GM21723 (cell line): ENCODE results near the gene ZBTB20.

ENCODE experiments used
- ATAC-seq: cut with Tn5 transposase; IDR thresholded peaks from one replicate; pipeline ENCODE4 v1.9.1; 2021; ENCODE audit warnings: mild to moderate bottlenecking, moderate library complexity; ENCODE audit not compliant: unreplicated experiment

Gene ZBTB20

DNA sequence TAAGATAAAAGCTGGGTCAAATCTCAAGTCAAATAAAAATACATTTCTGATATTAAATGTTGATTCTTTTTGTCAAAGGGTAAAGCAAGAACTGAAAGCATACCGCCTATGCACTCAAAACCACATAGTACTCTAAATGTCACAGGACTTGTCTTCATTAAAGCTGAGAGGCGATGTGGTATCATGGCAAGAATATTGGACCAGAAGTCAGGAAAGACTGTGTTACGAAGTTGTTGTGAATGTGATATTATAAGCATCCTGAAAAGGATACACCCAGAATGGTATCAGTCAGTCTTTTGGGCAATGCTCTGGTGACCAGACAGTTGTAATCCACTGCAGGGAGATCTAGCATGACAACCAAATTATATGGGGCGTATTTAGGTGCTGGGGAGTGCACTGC lies 819.4 kb downstream of the ZBTB20 start:
- ATAC-seq: peak; percentile 43

GRCh38 chr3:114323546-114324254 lies 823.4 kb downstream of the ZBTB20 start:
- no peak for ATAC-seq

- no peak for ATAC-seq
These were observed 826.8 kb downstream of the ZBTB20 start for GRCh38 chr3:114320246-114320645.

DNA sequence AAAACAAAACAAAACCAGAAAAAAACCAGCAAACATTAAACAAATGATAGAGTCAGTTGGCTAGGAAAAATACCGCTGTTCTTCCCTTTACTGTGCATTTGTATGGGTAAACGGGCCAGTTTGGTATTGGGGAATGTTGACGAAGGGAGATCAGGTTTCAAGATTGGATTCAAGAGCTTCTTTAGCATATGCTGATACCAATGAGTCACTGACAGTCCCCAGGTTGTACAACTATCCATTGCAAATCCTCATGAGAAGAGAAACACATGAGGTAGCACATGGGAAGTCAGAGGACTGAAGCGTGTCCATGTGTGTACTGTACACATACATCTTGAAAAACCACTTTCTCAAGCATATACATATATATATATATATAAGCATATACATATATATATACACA lies 827.6 kb downstream of the ZBTB20 start:
- no peak for ATAC-seq

GRCh38 chr3:114318295-114318694 lies 828.8 kb downstream of the ZBTB20 start:
- no peak for ATAC-seq

GRCh38 chr3:114314282-114314681 lies 832.8 kb downstream of the ZBTB20 start:
- no peak for ATAC-seq

GRCh38 chr3:114313426-114313825 lies 833.7 kb downstream of the ZBTB20 start:
- ATAC-seq: no peak

GRCh38 chr3:114310695-114311094 lies 836.4 kb downstream of the ZBTB20 start:
- no peak for ATAC-seq

DNA sequence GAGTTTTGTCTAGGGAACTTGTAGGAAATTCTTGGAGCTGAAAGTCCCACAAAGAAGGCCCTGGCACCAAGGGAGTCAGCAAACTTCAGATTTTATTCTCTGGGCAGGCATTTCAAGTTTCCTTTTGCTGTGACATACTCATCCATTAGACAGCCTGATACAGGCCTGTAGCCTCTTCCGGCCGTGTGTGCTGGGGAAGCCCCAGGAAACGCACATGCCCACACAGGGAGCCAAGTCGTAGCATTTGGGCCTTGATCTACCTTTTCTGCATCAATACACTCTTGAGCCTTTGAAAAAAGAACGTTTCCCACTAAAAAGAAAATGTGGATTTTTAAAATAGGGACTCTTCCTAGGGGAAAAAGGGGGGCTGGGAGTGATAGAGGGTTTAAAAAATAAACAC lies 838.3 kb downstream of the ZBTB20 start:
- ATAC-seq: peak; percentile 89

DNA sequence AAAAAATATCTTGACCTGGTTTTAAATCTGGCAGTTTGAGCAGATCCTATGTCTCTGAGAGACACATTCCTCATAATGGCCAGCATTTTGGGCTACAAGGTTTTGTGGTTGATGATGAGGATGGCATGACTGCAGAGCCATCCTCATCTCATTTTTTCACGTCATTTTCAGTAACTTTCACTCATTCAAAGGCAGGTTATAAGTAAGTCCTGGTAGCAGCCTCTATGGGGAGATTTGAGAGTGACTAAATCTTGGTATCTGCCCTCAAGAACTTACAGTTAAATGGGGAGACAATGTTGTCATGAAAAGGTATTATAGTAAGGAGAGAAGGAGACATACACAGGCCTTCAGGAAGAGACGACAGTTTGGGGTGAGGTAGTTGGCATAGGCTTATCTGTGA lies 838.7 kb downstream of the ZBTB20 start:
- peak; percentile 18 for ATAC-seq

DNA sequence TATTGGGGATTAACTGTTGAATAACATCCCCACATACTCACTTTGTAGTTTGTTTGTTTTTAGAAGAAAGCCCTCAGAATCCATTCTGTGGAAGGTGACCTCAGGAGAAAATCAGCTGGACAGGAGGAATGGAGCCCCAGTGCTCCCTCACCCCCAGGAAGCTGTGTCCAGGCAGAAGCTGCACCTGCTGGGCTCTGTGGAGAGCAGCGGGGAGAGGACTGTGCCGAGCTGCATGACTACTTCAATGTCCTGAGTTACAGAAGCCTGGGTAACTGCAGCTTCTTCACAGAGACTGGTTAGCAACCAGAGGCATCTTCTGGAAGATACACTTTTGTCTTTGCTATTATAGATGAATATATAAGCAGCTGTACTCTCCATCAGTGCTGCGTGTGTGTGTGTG lies 839.3 kb downstream of the ZBTB20 start:
- ATAC-seq: no peak

- ATAC-seq: peak; percentile 61
These were observed 839.8 kb downstream of the ZBTB20 start for GRCh38 chr3:114307222-114307830.

DNA sequence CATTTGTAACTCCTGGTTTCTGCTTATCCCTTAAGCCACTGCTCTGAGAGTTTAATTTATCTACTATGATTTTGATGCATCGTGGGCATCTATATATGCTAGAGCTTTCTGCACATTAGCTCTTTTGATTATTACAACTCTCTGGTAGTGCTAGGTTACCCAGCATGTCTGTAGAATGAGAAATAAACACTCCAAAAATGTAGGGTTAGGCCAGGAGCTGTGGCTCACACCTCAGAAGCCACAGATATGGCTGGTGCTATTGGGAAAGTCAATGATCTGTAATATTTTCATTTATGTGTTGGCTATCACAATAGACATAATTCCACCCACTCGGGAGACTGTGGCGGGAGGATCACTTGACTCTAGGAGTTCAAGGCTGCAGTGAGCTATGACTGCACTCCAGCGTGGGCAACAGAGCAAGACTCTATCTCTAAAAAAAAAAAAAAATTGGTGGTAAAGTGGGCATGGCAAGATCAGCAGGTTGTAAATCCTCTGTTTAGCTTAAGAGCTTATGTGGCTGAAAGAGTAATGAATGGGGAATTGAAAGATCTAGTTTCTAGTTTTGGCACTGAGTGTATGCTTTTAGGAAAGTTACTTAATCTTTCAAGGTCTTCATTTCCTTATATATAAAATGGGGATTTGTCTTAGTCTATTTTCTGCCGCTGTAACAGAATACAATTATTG lies 847.0 kb downstream of the ZBTB20 start:
- peak; percentile 53 for ATAC-seq

DNA sequence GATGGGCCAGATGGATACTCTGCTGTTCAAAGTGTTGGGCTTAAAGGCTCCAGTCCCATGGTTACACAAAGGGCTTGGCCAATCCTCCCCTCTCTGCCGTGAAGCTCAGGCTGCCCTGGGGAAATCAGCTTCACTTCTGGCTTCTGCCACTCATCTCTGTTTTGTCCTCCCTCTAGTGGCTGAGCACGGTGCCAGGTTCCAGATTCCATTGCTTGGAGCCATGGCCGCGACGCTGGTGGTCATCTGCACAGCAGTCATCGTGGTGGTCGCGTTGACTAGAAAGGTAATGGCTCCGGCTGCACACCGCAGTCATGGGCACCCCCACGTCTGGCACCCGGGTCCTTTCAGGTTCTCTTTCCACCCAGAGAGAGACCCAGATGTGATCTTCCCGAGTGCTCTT lies 847.7 kb downstream of the ZBTB20 start:
- no peak for ATAC-seq

DNA sequence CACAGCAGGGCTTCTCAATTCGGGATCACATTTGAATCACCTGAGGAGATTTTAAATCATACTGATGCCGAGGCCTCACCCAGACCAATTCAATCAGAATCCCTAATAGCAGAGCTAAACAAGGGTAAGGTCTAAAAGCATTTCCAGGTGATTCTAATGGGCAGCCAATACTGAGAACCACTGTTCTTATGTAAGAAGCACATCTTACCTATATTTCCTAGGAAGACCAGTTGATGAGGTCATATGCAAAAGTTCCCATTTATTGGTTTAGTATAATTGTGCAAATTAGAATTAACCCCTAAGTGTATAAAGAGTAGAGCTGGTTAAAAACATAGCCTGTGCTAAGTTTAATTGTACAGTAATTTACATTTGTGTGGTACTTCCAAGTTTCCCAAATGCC lies 851.1 kb downstream of the ZBTB20 start:
- no peak for ATAC-seq

GRCh38 chr3:114294940-114295480 lies 852.1 kb downstream of the ZBTB20 start:
- ATAC-seq: no peak

GRCh38 chr3:114293838-114294535 lies 853.1 kb downstream of the ZBTB20 start, which contains the start of gene TIGIT:
Gene TIGIT (plus strand): TSS chr3:114294028. CDS start chr3:114294062, 34 bp downstream.
- ATAC-seq: no peak

- ATAC-seq: peak; percentile 93
These were observed 855.9 kb downstream of the ZBTB20 start for GRCh38 chr3:114290911-114291901.

- no peak for ATAC-seq
These were observed 860.8 kb downstream of the ZBTB20 start for GRCh38 chr3:114286266-114286665.

DNA sequence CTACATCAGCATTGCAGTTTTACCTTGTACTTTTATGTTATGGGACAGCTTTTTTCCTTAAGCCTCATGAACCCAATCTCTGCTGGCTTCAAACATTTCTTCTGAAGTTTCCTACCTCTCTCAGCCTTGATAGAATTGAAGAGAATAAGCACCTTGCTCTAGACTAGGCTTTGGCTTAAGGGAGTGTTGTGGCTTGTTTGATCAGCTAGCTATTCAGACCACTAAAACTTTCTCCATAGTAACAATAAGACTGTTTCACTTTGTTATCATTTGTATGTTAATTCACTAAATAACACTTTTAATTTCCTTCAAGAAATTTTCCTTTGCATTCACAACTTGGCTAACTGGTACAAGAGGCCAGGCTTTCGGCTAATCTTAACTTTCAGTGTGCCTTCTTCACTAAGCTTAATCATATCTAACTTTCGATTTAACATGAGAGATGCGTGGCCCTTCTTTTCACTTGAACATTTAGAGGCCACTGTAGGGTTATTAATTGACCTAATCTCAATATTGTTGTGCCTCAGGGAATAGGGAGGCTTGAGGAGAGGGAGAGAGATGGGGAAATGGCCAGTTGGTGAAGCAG lies 861.3 kb downstream of the ZBTB20 start:
- ATAC-seq: no peak
